HCT116 (cell line): ENCODE data around the gene CAND2. TPM values are rescaled to one million over a fixed set of nuclear protein-coding genes. Genes with fewer than 3 reads are reported as not detected.

ENCODE experiments used
- ATF3 ChIP-seq: IDR thresholded peaks from 2 replicates; pipeline ENCODE4 v1.6.1; 2012
- CEBPB ChIP-seq: IDR thresholded peaks from 2 replicates; pipeline ENCODE4 v1.6.1; 2012; ENCODE audit warnings: low read depth
- CTCF ChIP-seq, 3 experiments: fragments of 200-600 bp in 1 of 3; sonication (generic) in 1 of 3; IDR thresholded peaks in 2 of 3; conservative IDR thresholded peaks in 1 of 3; 2 replicates each; pipeline ENCODE4 v1.5.1; 2012 to 2017; ENCODE audit warnings: low read depth in 2 of 3, low read length in 2 of 3, antibody characterized with exemption in 1 of 3, borderline replicate concordance in 1 of 3, control low read depth in 1 of 3, mild to moderate bottlenecking in 1 of 3, mixed read lengths in 1 of 3, mixed run types in 1 of 3, moderate library complexity in 1 of 3; ENCODE audit not compliant: insufficient read depth in 1 of 3
- EGR1 ChIP-seq: IDR thresholded peaks from 2 replicates; pipeline ENCODE4 v1.6.1; 2012; ENCODE audit warnings: low read depth
- EZH2phosphoT487 ChIP-seq: fragments of 200-600 bp; IDR thresholded peaks from 2 replicates; pipeline ENCODE4 v1.6.1; 2018; ENCODE audit warnings: antibody characterized with exemption, borderline replicate concordance
- FOSL1 ChIP-seq: IDR thresholded peaks from 2 replicates; pipeline ENCODE4 v1.6.1; 2012; ENCODE audit warnings: low read depth
- MAX ChIP-seq: IDR thresholded peaks from 2 replicates; pipeline ENCODE4 v1.6.1; 2012
- SIN3A ChIP-seq: IDR thresholded peaks from 2 replicates; pipeline ENCODE4 v1.6.1; 2012; ENCODE audit warnings: low read depth
- ZBTB33 ChIP-seq: IDR thresholded peaks from 2 replicates; pipeline ENCODE4 v1.6.1; 2011; ENCODE audit warnings: mild to moderate bottlenecking, low read length, moderate library complexity; ENCODE audit not compliant: insufficient replicate concordance; ENCODE audit errors: extremely low read depth
- total RNA-seq: library from RNA; stranded (reverse); gene quantifications from one replicate; pipeline ENCODE4 v1.2.1, GENCODE V29; 2021; ENCODE audit not compliant: unreplicated experiment

CAND2 gene
- total RNA-seq, 1 experiment from 2014 or later: not detected

- TF ChIP-seq ZBTB33: no peak
- TF ChIP-seq ATF3: no peak
- no peak for TF ChIP-seq CEBPB
- no peak for TF ChIP-seq CTCF (IDR thresholded peaks at IDR 0.05 in 2 of 3, conservative IDR thresholded peaks at IDR 0.05 in 1 of 3; ENCODE audit: borderline replicate concordance in 1 of 3, insufficient read depth in 1 of 3, low read depth in 2 of 3, low read length in 2 of 3)
- TF ChIP-seq FOSL1: no peak
- TF ChIP-seq EZH2phosphoT487: no peak
- TF ChIP-seq SIN3A: no peak
- TF ChIP-seq EGR1: no peak
- TF ChIP-seq MAX: no peak
Observed at GRCh38 chr3:12831301-12831866, 34.9 kb downstream of the CAND2 start (continued).
